Urothelium cell line (cell line): ENCODE data around the gene SHROOM4.

Experiments used
- DNase-seq: peaks from one replicate; pipeline ENCODE4 v3.0.0; 2011; ENCODE audit warnings: low spot score, mixed read lengths
- FAIRE-seq: peaks from 2 replicates; lab custom pipeline; 2011; peaks lifted over from hg19 to GRCh38; lab: Jason Lieb, UNC

SHROOM4 gene

GRCh38 chrX:50813843-50814661 is at the start of gene SHROOM4:
SHROOM4 (minus strand) TSS chrX:50814194; CDS start chrX:50814018, 176 bp downstream.
- FAIRE-seq (no peak), DNase-seq (no peak)

- FAIRE-seq (no peak), DNase-seq (no peak)
These were observed 49.5 kb upstream of the SHROOM4 start for GRCh38 chrX:50863471-50863870.

- no peak for DNase-seq
These were observed 46.5 kb upstream of the SHROOM4 start for GRCh38 chrX:50860518-50860917.

GRCh38 chrX:50858548-50858947 is 44.6 kb upstream of the SHROOM4 start:
- no peak for FAIRE-seq

More at GRCh38 chrX:50860518-50860917, 46.5 kb upstream of the SHROOM4 start:
- FAIRE-seq, result no peak

GRCh38 chrX:50853399-50853798 is 39.4 kb upstream of the SHROOM4 start:
- FAIRE-seq (no peak), DNase-seq (no peak)

More at GRCh38 chrX:50858548-50858947, 44.6 kb upstream of the SHROOM4 start:
- no peak for DNase-seq

GRCh38 chrX:50852524-50852923 is 38.5 kb upstream of the SHROOM4 start:
- FAIRE-seq (no peak), DNase-seq (no peak)

- no peak for DNase-seq
- no peak for FAIRE-seq
These were observed 28.2 kb upstream of the SHROOM4 start for GRCh38 chrX:50842221-50842620.

- DNase-seq (no peak), FAIRE-seq (no peak)
These were observed 25.7 kb upstream of the SHROOM4 start for GRCh38 chrX:50839730-50840129.

GRCh38 chrX:50838820-50839600 is 25.0 kb upstream of the SHROOM4 start:
- DNase-seq (peak; percentile 46), FAIRE-seq (no peak)

- FAIRE-seq, result no peak
- peak; percentile 53 for DNase-seq
These were observed 14.0 kb upstream of the SHROOM4 start for GRCh38 chrX:50827996-50828395.

- FAIRE-seq, result no peak
- DNase-seq, result no peak
These were observed 11.8 kb upstream of the SHROOM4 start for GRCh38 chrX:50825825-50826224.

GRCh38 chrX:50818986-50819385 is 5.0 kb upstream of the SHROOM4 start:
- FAIRE-seq, result no peak
- no peak for DNase-seq

- no peak for DNase-seq
- no peak for FAIRE-seq
These were observed 1.1 kb upstream of the SHROOM4 start for GRCh38 chrX:50815120-50815519.

GRCh38 chrX:50814701-50815100 is 707 bp upstream of the SHROOM4 start:
- no peak for FAIRE-seq

GRCh38 chrX:50812995-50813842 is 775 bp downstream of the SHROOM4 start:
- FAIRE-seq (no peak), DNase-seq (peak; percentile 28)

More at GRCh38 chrX:50814701-50815100, 707 bp upstream of the SHROOM4 start:
- DNase-seq, result no peak

- no peak for FAIRE-seq
- no peak for DNase-seq
These were observed 8.7 kb downstream of the SHROOM4 start for GRCh38 chrX:50805276-50805675.

GRCh38 chrX:50801135-50801534 is 12.9 kb downstream of the SHROOM4 start:
- DNase-seq (no peak), FAIRE-seq (no peak)

GRCh38 chrX:50799531-50799961 is 14.4 kb downstream of the SHROOM4 start:
- no peak for FAIRE-seq
- no peak for DNase-seq

- FAIRE-seq, result no peak
- DNase-seq, result no peak
These were observed 15.2 kb downstream of the SHROOM4 start for GRCh38 chrX:50798783-50799182.

- no peak for FAIRE-seq
- no peak for DNase-seq
These were observed 26.9 kb downstream of the SHROOM4 start for GRCh38 chrX:50787099-50787498.

- FAIRE-seq (no peak), DNase-seq (no peak)
These were observed 33.9 kb downstream of the SHROOM4 start for GRCh38 chrX:50780144-50780543.
